ENCODE results near the gene ARID1B. TPM values are rescaled to one million over a fixed set of nuclear protein-coding genes. Genes with fewer than 3 reads are reported as not detected.

ARID1B gene
- total RNA-seq, 1 experiment from 2014 or later = 18.2 TPM

GRCh38 chr6:157072128-157072527 is 294.9 kb downstream of the ARID1B start:
- DNase-seq (ENCODE audit: low read depth) = no peak

GRCh38 chr6:157073596-157073995 is 296.4 kb downstream of the ARID1B start:
- DNase-seq (ENCODE audit: low read depth) = no peak

GRCh38 chr6:157074969-157075368 is 297.8 kb downstream of the ARID1B start:
- DNase-seq (ENCODE audit: low read depth) = no peak

GRCh38 chr6:157075549-157076450 is 298.6 kb downstream of the ARID1B start:
- peak; percentile 74 for DNase-seq (ENCODE audit: low read depth)

- no peak for DNase-seq (ENCODE audit: low read depth)
These were observed 299.3 kb downstream of the ARID1B start for GRCh38 chr6:157076451-157076822.

GRCh38 chr6:157077251-157077650 is 300.1 kb downstream of the ARID1B start:
- no peak for DNase-seq (ENCODE audit: low read depth)

- no peak for DNase-seq (ENCODE audit: low read depth)
These were observed 301.1 kb downstream of the ARID1B start for GRCh38 chr6:157078326-157078725.

- DNase-seq (ENCODE audit: low read depth) = no peak
These were observed 302.1 kb downstream of the ARID1B start for GRCh38 chr6:157079277-157079676.

GRCh38 chr6:157079771-157080170 is 302.6 kb downstream of the ARID1B start:
- DNase-seq (ENCODE audit: low read depth) = no peak

GRCh38 chr6:157080986-157081391 is 303.8 kb downstream of the ARID1B start:
- DNase-seq (ENCODE audit: low read depth) = no peak

- DNase-seq (ENCODE audit: low read depth) = no peak
These were observed 306.2 kb downstream of the ARID1B start for GRCh38 chr6:157083343-157083742.

- no peak for DNase-seq (ENCODE audit: low read depth)
These were observed 309.5 kb downstream of the ARID1B start for GRCh38 chr6:157086632-157087031.

- no peak for DNase-seq (ENCODE audit: low read depth)
These were observed 310.8 kb downstream of the ARID1B start for GRCh38 chr6:157087974-157088373.

GRCh38 chr6:157088841-157089240 is 311.7 kb downstream of the ARID1B start:
- DNase-seq (ENCODE audit: low read depth) = no peak

GRCh38 chr6:157089258-157089657 is 312.1 kb downstream of the ARID1B start:
- DNase-seq (ENCODE audit: low read depth) = peak; percentile 63

GRCh38 chr6:157089851-157090250 is 312.7 kb downstream of the ARID1B start:
- no peak for DNase-seq (ENCODE audit: low read depth)

- no peak for DNase-seq (ENCODE audit: low read depth)
These were observed 313.6 kb downstream of the ARID1B start for GRCh38 chr6:157090736-157091135.

- DNase-seq (ENCODE audit: low read depth) = no peak
These were observed 314.1 kb downstream of the ARID1B start for GRCh38 chr6:157091243-157091642.

- DNase-seq (ENCODE audit: low read depth) = no peak
These were observed 314.8 kb downstream of the ARID1B start for GRCh38 chr6:157091856-157092460.

- no peak for DNase-seq (ENCODE audit: low read depth)
These were observed 315.6 kb downstream of the ARID1B start for GRCh38 chr6:157092736-157093135.

- no peak for DNase-seq (ENCODE audit: low read depth)
These were observed 316.4 kb downstream of the ARID1B start for GRCh38 chr6:157093536-157093935.

- DNase-seq (ENCODE audit: low read depth) = no peak
These were observed 316.9 kb downstream of the ARID1B start for GRCh38 chr6:157094038-157094437.

- DNase-seq (ENCODE audit: low read depth) = no peak
These were observed 317.9 kb downstream of the ARID1B start for GRCh38 chr6:157095084-157095483.
